Lower lobe of right lung (tissue), 2 donors: ENCODE data around the gene FAF1. TPM values are rescaled to one million over a fixed set of nuclear protein-coding genes. Genes with fewer than 3 reads are reported as not detected.

ENCODE experiments used
- ATAC-seq, 2 donors: fragments of 200-7000 bp; cut with Tn5 transposase; one replicate each; pipeline ENCODE4 v1.9.1; 2020 to 2022; ENCODE audit warnings: mild to moderate bottlenecking in 2 of 2, moderate library complexity in 2 of 2
- DNase-seq: peaks from one replicate; pipeline ENCODE4 v3.0.0-alpha.2; 2020
- H3K27ac ChIP-seq: fragments of 200-600 bp; one replicate; pipeline ENCODE4 v1.8.0; 2022
- H3K27me3 ChIP-seq: fragments of 200-600 bp; one replicate; pipeline ENCODE4 v1.8.0; 2022; ENCODE audit warnings: low read depth
- H3K36me3 ChIP-seq: fragments of 200-600 bp; one replicate; pipeline ENCODE4 v1.8.0; 2022; ENCODE audit warnings: mild to moderate bottlenecking
- H3K4me1 ChIP-seq: fragments of 200-600 bp; one replicate; pipeline ENCODE4 v1.8.0; 2022
- H3K4me3 ChIP-seq: fragments of 200-600 bp; one replicate; pipeline ENCODE4 v1.8.0; 2022; ENCODE audit warnings: mild to moderate bottlenecking
- H3K9me3 ChIP-seq: fragments of 200-600 bp; one replicate; pipeline ENCODE4 v1.8.0; 2022
- CTCF ChIP-seq: fragments of 200-600 bp; IDR thresholded peaks from one replicate; pipeline ENCODE4 v1.8.0; 2022; ENCODE audit warnings: antibody characterized with exemption, mild to moderate bottlenecking
- intact Hi-C: fragments of 100-400 bp; cut with DNase I; formaldehyde crosslinking; loops from one replicate; pipeline ENCODE4 v1.11.0; 2022
- total RNA-seq: library from RNA; stranded (reverse); fragmentation: NEBNext Ultra II Directional; extraction: Animal tissue kit (Norgen Biotek cat#: 25700); gene quantifications from one replicate; pipeline ENCODE4 v1.2.1, GENCODE V29; 2021
- donor health status: DM: no; HTN: yes; CAD: no; lungs with severe emphysema.

FAF1 gene
- total RNA-seq, 1 donor from 2014 or later = 45.0 TPM

GRCh38 chr1:50604580-50604979 lies 355.5 kb downstream of the FAF1 start:
- Histone ChIP-seq H3K36me3 (no peaks in the 10 kb centered on the region), H3K9me3 (no peaks in the 10 kb centered on the region), H3K4me1 (peaks cover 5% of the 10 kb centered on the region), H3K27me3 (no peaks in the 10 kb centered on the region), H3K27ac (no peak overlapping the region), H3K4me3 (no peak overlapping the region)
- DNase-seq (no peak), ATAC-seq (no peak)
- intact Hi-C loops = loop anchor here (10.0 kb wide), 1 partner anchor 240 kb away; no protein-coding TSS in a partner anchor
- no peak for TF ChIP-seq CTCF

- peak; percentile 49 to 59 for ATAC-seq
- intact Hi-C loops = loop anchor here (10.0 kb wide), 1 partner anchor 239 kb away; no protein-coding TSS in a partner anchor
- Histone ChIP-seq H3K27me3 (no peaks in the 10 kb centered on the region), H3K4me3 (no peak overlapping the region), H3K4me1 (peaks cover 5% of the 10 kb centered on the region), H3K9me3 (no peaks in the 10 kb centered on the region), H3K36me3 (no peaks in the 10 kb centered on the region), H3K27ac (no peak overlapping the region)
- DNase-seq = no peak
- TF ChIP-seq CTCF = no peak
These were observed 356.5 kb downstream of the FAF1 start for GRCh38 chr1:50603274-50604271.

- ATAC-seq (no peak), DNase-seq (no peak)
- no peak for TF ChIP-seq CTCF
- Histone ChIP-seq H3K27ac (no peak overlapping the region), H3K27me3 (no peaks in the 10 kb centered on the region), H3K36me3 (peaks cover 5% of the 10 kb centered on the region), H3K4me3 (no peak overlapping the region), H3K9me3 (no peaks in the 10 kb centered on the region), H3K4me1 (peaks cover 5% of the 10 kb centered on the region)
- intact Hi-C loops = no loop called here
These were observed 360.5 kb downstream of the FAF1 start for GRCh38 chr1:50599546-50599945.

GRCh38 chr1:50595874-50596273 lies 364.2 kb downstream of the FAF1 start:
- Histone ChIP-seq H3K9me3 (no peaks in the 10 kb centered on the region), H3K4me3 (no peak overlapping the region), H3K27ac (no peak overlapping the region), H3K36me3 (peaks cover 5% of the 10 kb centered on the region), H3K4me1 (no peaks in the 10 kb centered on the region), H3K27me3 (no peaks in the 10 kb centered on the region)
- no peak for ATAC-seq
- no peak for DNase-seq
- intact Hi-C loops = no loop called here
- TF ChIP-seq CTCF = no peak

- Histone ChIP-seq H3K36me3 (peaks cover 13% of the 10 kb centered on the region), H3K4me1 (no peaks in the 10 kb centered on the region), H3K27ac (no peak overlapping the region), H3K27me3 (no peaks in the 10 kb centered on the region), H3K4me3 (no peak overlapping the region), H3K9me3 (no peaks in the 10 kb centered on the region)
- ATAC-seq = no peak
- DNase-seq = no peak
- intact Hi-C loops = no loop called here
- no peak for TF ChIP-seq CTCF
These were observed 366.6 kb downstream of the FAF1 start for GRCh38 chr1:50593515-50593914.
